ENCODE results near the gene PDE4D. TPM values are rescaled to one million over a fixed set of nuclear protein-coding genes. Genes with fewer than 3 reads are reported as not detected.

The PDE4D gene
- total RNA-seq, 1 donor: 12.7 TPM

GRCh38 chr5:59066367-59067163 lies 827.0 kb downstream of the PDE4D start:
- DNase-seq (ENCODE audit: low read depth): peak; percentile 47
- TF ChIP-seq, protein P1, sequence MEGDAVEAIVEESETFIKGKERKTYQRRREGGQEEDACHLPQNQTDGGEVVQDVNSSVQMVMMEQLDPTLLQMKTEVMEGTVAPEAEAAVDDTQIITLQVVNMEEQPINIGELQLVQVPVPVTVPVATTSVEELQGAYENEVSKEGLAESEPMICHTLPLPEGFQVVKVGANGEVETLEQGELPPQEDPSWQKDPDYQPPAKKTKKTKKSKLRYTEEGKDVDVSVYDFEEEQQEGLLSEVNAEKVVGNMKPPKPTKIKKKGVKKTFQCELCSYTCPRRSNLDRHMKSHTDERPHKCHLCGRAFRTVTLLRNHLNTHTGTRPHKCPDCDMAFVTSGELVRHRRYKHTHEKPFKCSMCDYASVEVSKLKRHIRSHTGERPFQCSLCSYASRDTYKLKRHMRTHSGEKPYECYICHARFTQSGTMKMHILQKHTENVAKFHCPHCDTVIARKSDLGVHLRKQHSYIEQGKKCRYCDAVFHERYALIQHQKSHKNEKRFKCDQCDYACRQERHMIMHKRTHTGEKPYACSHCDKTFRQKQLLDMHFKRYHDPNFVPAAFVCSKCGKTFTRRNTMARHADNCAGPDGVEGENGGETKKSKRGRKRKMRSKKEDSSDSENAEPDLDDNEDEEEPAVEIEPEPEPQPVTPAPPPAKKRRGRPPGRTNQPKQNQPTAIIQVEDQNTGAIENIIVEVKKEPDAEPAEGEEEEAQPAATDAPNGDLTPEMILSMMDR (IDR thresholded peaks at IDR 0.05; ENCODE audit: insufficient read depth, low read length): no peak
- no peak overlapping the region for H3K4me3 ChIP-seq (ENCODE audit: low read depth, low read length)

GRCh38 chr5:59065554-59065953 lies 828.0 kb downstream of the PDE4D start:
- no peak overlapping the region for H3K4me3 ChIP-seq (ENCODE audit: low read depth, low read length)
- DNase-seq (ENCODE audit: low read depth): peak; percentile 30
- TF ChIP-seq, protein P1 (IDR thresholded peaks at IDR 0.05; ENCODE audit: insufficient read depth, low read length): no peak

DNA sequence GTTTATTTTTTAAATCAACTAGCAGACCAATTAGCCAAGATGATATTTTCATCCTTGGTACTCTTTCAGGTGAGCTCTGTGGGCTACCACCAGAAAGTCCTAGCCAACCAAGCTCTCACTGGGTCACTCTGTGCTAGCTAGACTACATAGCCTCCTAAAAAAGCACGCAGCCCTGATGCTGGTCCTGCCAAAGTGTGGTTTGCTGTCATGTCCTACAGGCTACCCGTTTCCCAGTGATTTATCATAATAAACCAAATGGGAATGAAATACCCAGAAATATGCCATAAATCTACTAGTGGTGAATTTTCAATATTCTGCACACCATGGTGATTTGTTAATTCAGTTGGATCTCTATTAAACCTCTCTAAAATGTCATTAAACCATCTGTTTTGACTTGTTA lies 829.2 kb downstream of the PDE4D start:
- TF ChIP-seq, protein P1 (IDR thresholded peaks at IDR 0.05; ENCODE audit: insufficient read depth, low read length): no peak
- H3K4me3 ChIP-seq (ENCODE audit: low read depth, low read length): no peak overlapping the region
- DNase-seq (ENCODE audit: low read depth): no peak

GRCh38 chr5:59062986-59063683 lies 830.4 kb downstream of the PDE4D start:
- no peak overlapping the region for H3K4me3 ChIP-seq (ENCODE audit: low read depth, low read length)
- DNase-seq (ENCODE audit: low read depth): peak; percentile 65
- TF ChIP-seq, protein P1 (IDR thresholded peaks at IDR 0.05; ENCODE audit: insufficient read depth, low read length): no peak

DNA sequence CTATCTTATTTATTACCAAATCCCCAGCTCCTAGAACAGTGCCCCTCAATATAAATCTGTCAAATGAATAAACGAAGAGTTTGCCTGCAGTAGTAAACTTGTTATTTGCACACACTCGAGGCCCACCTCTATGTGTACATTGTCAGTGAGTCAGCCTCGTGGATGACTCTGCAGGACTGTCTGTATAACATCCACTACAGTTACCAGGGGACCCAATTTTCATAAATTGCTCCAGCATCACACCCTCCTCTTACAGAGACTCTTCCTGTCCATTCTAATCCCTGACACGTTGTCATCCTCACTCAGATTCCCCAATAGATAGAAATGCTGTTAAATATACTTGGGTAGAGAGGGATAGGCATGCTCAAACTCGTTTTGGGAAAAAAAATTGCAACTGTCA lies 832.1 kb downstream of the PDE4D start:
- DNase-seq (ENCODE audit: low read depth): no peak
- H3K4me3 ChIP-seq (ENCODE audit: low read depth, low read length): no peak overlapping the region
- TF ChIP-seq, protein P1 (IDR thresholded peaks at IDR 0.05; ENCODE audit: insufficient read depth, low read length): no peak

DNA sequence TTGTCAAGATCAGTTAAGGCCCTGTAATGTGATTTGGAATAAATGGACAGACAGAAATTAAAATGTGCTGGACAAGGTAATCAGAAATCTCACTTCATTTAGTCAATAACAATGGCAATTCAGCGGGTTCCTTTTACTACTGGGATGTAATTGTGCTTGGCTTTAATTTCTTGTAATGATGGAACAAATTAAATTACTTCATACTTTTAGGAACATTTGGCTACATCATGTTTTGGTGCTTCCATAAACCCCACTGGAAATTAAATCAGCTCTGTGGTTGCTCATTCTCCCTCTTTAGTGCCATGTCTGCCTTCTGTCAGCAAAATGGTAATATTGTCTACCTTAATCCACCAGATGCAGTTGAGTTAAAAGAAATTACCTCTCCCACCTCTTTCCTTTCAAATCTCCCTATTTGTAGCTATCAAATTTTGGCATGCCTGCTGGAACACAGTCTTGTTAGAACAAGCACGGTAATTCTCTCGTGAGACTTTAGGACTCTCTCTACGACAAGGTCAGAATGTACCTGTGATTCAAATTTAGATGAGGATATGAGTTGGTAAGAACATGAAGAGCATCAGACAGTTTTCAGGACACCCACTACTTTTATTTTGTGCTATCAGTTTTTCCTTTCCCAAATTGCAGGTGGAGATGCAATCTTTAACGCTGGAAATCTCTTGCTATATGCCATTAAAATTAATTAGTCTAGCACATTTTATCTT lies 834.4 kb downstream of the PDE4D start:
- no peak overlapping the region for H3K4me3 ChIP-seq (ENCODE audit: low read depth, low read length)
- DNase-seq (ENCODE audit: low read depth): no peak
- TF ChIP-seq, protein P1 (IDR thresholded peaks at IDR 0.05; ENCODE audit: insufficient read depth, low read length): no peak

Measured in fibroblast of the aortic adventitia (primary cell).